Panc1 (cell line): ENCODE results near the gene FXYD3. TPM values are rescaled to one million over a fixed set of nuclear protein-coding genes. Genes with fewer than 3 reads are reported as not detected.

Experiments used
- ATAC-seq: fragments of 200-7000 bp; cut with Tn5 transposase; 2 replicates; pipeline ENCODE4 v1.9.1; 2020; ENCODE audit warnings: mild to moderate bottlenecking, moderate library complexity
- BruUV-seq: library from RNA; stranded (reverse); fragments of 400-500 nt; replicated peaks from 2 replicates; lab custom pipeline; 2021; lab: Mats Ljungman, UMichigan
- CTCF ChIA-PET: fragments of 300-600 bp; sonication (Branson Sonifier 250); formaldehyde crosslinking; loops from one replicate; lab custom pipeline; 2022; ENCODE audit warnings: antibody characterized with exemption; lab: Charles Lee
- POLR2A ChIA-PET: fragments of 300-600 bp; sonication (Branson Sonifier 250); formaldehyde crosslinking; loops from one replicate; lab custom pipeline; 2022; ENCODE audit warnings: antibody characterized with exemption; lab: Charles Lee
- DNase-seq: peaks from one replicate; pipeline ENCODE4 v3.0.0-alpha.2; 2010; ENCODE audit warnings: low read depth, low spot score
- H3K27ac ChIP-seq: 2 replicates; pipeline ENCODE4 v1.5.1; 2011; ENCODE audit warnings: mild to moderate bottlenecking, low read length, inconsistent platforms
- H3K27me3 ChIP-seq: fragments of 200-500 bp; sonication (Bioruptor generic); 2 replicates; pipeline ENCODE4 v1.6.0; 2014; ENCODE audit warnings: low read length, inconsistent platforms; ENCODE audit not compliant: control insufficient read depth, insufficient read depth
- H3K36me3 ChIP-seq: fragments of 200-500 bp; sonication (Bioruptor generic); 2 replicates; pipeline ENCODE4 v1.5.1; 2014; ENCODE audit warnings: inconsistent platforms, mild to moderate bottlenecking, low read length, moderate library complexity; ENCODE audit not compliant: control insufficient read depth, insufficient read depth
- H3K4me1 ChIP-seq: 2 replicates; pipeline ENCODE4 v1.5.1; 2011; ENCODE audit warnings: inconsistent platforms, mild to moderate bottlenecking, low read length, moderate library complexity; ENCODE audit not compliant: control insufficient read depth, insufficient read depth
- H3K4me3 ChIP-seq, 2 experiments: 2 replicates each; pipeline ENCODE4 v1.5.1; 2011 to 2012; ENCODE audit warnings: low read depth in 2 of 2, low read length in 2 of 2, mild to moderate bottlenecking in 2 of 2, inconsistent platforms in 1 of 2, moderate library complexity in 1 of 2
- H3K9me3 ChIP-seq: fragments of 200-500 bp; sonication (Bioruptor generic); 2 replicates; pipeline ENCODE4 v1.5.1; 2014; ENCODE audit warnings: low read depth, mild to moderate bottlenecking, inconsistent platforms, low read length, moderate library complexity; ENCODE audit not compliant: control insufficient read depth, insufficient read depth
- POLR2AphosphoS5 ChIP-seq: IDR thresholded peaks from 2 replicates; pipeline ENCODE4 v1.6.1; 2012; ENCODE audit warnings: mild to moderate bottlenecking, low read depth, low read length, moderate library complexity
- REST ChIP-seq, 2 experiments: IDR thresholded peaks; 2 replicates each; pipeline ENCODE4 v1.6.1; 2011 to 2012; ENCODE audit warnings: low read depth in 2 of 2, control low read depth in 1 of 2, low read length in 1 of 2, mild to moderate bottlenecking in 1 of 2, moderate library complexity in 1 of 2; ENCODE audit not compliant: insufficient read depth in 1 of 2
- SIN3A ChIP-seq: IDR thresholded peaks from 2 replicates; pipeline ENCODE4 v1.6.1; 2012; ENCODE audit warnings: low read depth, mild to moderate bottlenecking, low read length, moderate library complexity, borderline replicate concordance; ENCODE audit not compliant: insufficient read depth
- TCF7L2 ChIP-seq: IDR thresholded peaks from 2 replicates; pipeline ENCODE4 v1.6.1; 2011; ENCODE audit warnings: mild to moderate bottlenecking, low read depth, low read length, inconsistent platforms
- in situ Hi-C: cut with HindIII; loops from 2 replicates; pipeline ENCODE4 v1.10.0; 2016; ENCODE audit warnings: low sequenced_read_pairs, low pct_unique_long_range_greater_than_20kb
- intact Hi-C: fragments of 100-400 bp; cut with micrococcal nuclease; formaldehyde crosslinking; loops from one replicate; pipeline ENCODE4 v1.10.0; 2022; ENCODE audit not compliant: unreplicated experiment
- total RNA-seq: library from RNA; stranded (reverse); gene quantifications from one replicate; pipeline ENCODE4 v1.2.1, GENCODE V29; 2021; ENCODE audit not compliant: unreplicated experiment
- TF ChIP-seq, protein P1 (sequence below): fragments of 450-650 bp; IDR thresholded peaks from 2 replicates; pipeline ENCODE4 v1.5.1; 2017; ENCODE audit warnings: mild to moderate bottlenecking

The FXYD3 gene
- total RNA-seq, 1 experiment from 2014 or later: not detected

GRCh38 chr19:35105411-35106290 lies 10.0 kb upstream of the FXYD3 start:
- Histone ChIP-seq H3K4me3 (no peak overlapping the region), H3K4me1 (no peaks in the 10 kb centered on the region), H3K36me3 (no peaks in the 10 kb centered on the region), H3K27me3 (no peaks in the 10 kb centered on the region), H3K9me3 (no peaks in the 10 kb centered on the region), H3K27ac (no peak overlapping the region)
- BruUV-seq: no TSS peak
- intact Hi-C loops: no loop called here
- ChIA-PET POLR2A (no interaction called here), CTCF (no interaction called here)
- in situ Hi-C loops: no loop called here
- TF ChIP-seq SIN3A (no peak), POLR2AphosphoS5 (no peak), TCF7L2 (no peak), REST (IDR thresholded peaks at IDR 0.05; ENCODE audit: insufficient read depth in 1 of 2, low read depth in 2 of 2, low read length in 1 of 2) (no peak)
- TF ChIP-seq, protein P1, sequence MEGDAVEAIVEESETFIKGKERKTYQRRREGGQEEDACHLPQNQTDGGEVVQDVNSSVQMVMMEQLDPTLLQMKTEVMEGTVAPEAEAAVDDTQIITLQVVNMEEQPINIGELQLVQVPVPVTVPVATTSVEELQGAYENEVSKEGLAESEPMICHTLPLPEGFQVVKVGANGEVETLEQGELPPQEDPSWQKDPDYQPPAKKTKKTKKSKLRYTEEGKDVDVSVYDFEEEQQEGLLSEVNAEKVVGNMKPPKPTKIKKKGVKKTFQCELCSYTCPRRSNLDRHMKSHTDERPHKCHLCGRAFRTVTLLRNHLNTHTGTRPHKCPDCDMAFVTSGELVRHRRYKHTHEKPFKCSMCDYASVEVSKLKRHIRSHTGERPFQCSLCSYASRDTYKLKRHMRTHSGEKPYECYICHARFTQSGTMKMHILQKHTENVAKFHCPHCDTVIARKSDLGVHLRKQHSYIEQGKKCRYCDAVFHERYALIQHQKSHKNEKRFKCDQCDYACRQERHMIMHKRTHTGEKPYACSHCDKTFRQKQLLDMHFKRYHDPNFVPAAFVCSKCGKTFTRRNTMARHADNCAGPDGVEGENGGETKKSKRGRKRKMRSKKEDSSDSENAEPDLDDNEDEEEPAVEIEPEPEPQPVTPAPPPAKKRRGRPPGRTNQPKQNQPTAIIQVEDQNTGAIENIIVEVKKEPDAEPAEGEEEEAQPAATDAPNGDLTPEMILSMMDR: no peak
- DNase-seq (no peak), ATAC-seq (no peak)

- H3K9me3 ChIP-seq: no peaks in the 10 kb centered on the region
- intact Hi-C loops (no loop called here), in situ Hi-C loops (no loop called here)
- H3K4me1 ChIP-seq: no peaks in the 10 kb centered on the region
- CTCF ChIA-PET: no interaction called here
- TF ChIP-seq SIN3A (no peak), REST (IDR thresholded peaks at IDR 0.05; ENCODE audit: insufficient read depth in 1 of 2, low read depth in 2 of 2, low read length in 1 of 2) (no peak), TCF7L2 (no peak), POLR2AphosphoS5 (no peak)
- TF ChIP-seq, protein P1: no peak
- POLR2A ChIA-PET: no interaction called here
- no peaks in the 10 kb centered on the region for H3K36me3 ChIP-seq
- ATAC-seq (no peak), DNase-seq (no peak)
- H3K4me3 ChIP-seq: no peak overlapping the region
- no peaks in the 10 kb centered on the region for H3K27me3 ChIP-seq
- no peak overlapping the region for H3K27ac ChIP-seq
- no TSS peak for BruUV-seq
These were observed 9.4 kb upstream of the FXYD3 start for GRCh38 chr19:35106291-35106583.
